EH (cell line): Measurements from ENCODE around the gene ICE2.
A peak's percentile ranks its signal among the peaks of the same experiment; 100 is the strongest.
"Not testable (repeated sequence)": the region's sequence is repeated elsewhere in the genome, so short reads cannot be mapped to it uniquely, and the experiment has no call there.

Experiments used
- DNase-seq: peaks from one replicate; pipeline ENCODE4 v3.0.0-alpha.2; 2015; ENCODE audit warnings: low read depth

Gene ICE2

GRCh38 chr15:60410350-60410749 lies 68.6 kb downstream of the ICE2 start:
- not testable (repeated sequence) for DNase-seq

- DNase-seq: peak; percentile 86
Measured at GRCh38 chr15:60408463-60408981, 70.4 kb downstream of the ICE2 start.

- peak; percentile 87 for DNase-seq
Measured at GRCh38 chr15:60407415-60407805, 71.5 kb downstream of the ICE2 start.

- DNase-seq: no peak
Measured at GRCh38 chr15:60406513-60407414, 72.2 kb downstream of the ICE2 start.

- DNase-seq: no peak
Measured at GRCh38 chr15:60405399-60405798, 73.5 kb downstream of the ICE2 start.

GRCh38 chr15:60404351-60404750 lies 74.6 kb downstream of the ICE2 start:
- DNase-seq: not testable (repeated sequence)

GRCh38 chr15:60400944-60401343 lies 78.0 kb downstream of the ICE2 start:
- DNase-seq: no peak

GRCh38 chr15:60399931-60400330 lies 79.0 kb downstream of the ICE2 start:
- peak; percentile 91 for DNase-seq

GRCh38 chr15:60399246-60399915 lies 79.6 kb downstream of the ICE2 start:
- no peak for DNase-seq

GRCh38 chr15:60397772-60398445 lies 81.0 kb downstream of the ICE2 start, which contains the start of gene ANXA2:
Gene ANXA2 (minus strand): TSS chr15:60397986. CDS start chr15:60386075, 11,911 bp downstream.
- DNase-seq: peak; percentile 92

GRCh38 chr15:60396958-60397771 lies 81.8 kb downstream of the ICE2 start:
- DNase-seq: peak; percentile 83

GRCh38 chr15:60396560-60396957 lies 82.4 kb downstream of the ICE2 start:
- peak; percentile 54 for DNase-seq

GRCh38 chr15:60396100-60396499 lies 82.8 kb downstream of the ICE2 start:
- DNase-seq: peak; percentile 63

- DNase-seq: no peak
Measured at GRCh38 chr15:60395276-60396011, 83.5 kb downstream of the ICE2 start.

GRCh38 chr15:60394689-60395097 lies 84.2 kb downstream of the ICE2 start:
- peak; percentile 87 for DNase-seq

GRCh38 chr15:60392986-60393790 lies 85.8 kb downstream of the ICE2 start:
- peak; percentile 99 for DNase-seq

- DNase-seq: peak; percentile 79
Measured at GRCh38 chr15:60392601-60392985, 86.3 kb downstream of the ICE2 start.

- DNase-seq: no peak
Measured at GRCh38 chr15:60391722-60392315, 87.1 kb downstream of the ICE2 start.

- DNase-seq: peak; percentile 92
Measured at GRCh38 chr15:60390871-60391501, 88.0 kb downstream of the ICE2 start.
